Measurements from ENCODE around the gene CACNA2D2. TPM values are rescaled to one million over a fixed set of nuclear protein-coding genes. Genes with fewer than 3 reads are reported as not detected.

CACNA2D2 gene
- total RNA-seq, 1 experiment from 2014 or later: 22.0 TPM

DNA sequence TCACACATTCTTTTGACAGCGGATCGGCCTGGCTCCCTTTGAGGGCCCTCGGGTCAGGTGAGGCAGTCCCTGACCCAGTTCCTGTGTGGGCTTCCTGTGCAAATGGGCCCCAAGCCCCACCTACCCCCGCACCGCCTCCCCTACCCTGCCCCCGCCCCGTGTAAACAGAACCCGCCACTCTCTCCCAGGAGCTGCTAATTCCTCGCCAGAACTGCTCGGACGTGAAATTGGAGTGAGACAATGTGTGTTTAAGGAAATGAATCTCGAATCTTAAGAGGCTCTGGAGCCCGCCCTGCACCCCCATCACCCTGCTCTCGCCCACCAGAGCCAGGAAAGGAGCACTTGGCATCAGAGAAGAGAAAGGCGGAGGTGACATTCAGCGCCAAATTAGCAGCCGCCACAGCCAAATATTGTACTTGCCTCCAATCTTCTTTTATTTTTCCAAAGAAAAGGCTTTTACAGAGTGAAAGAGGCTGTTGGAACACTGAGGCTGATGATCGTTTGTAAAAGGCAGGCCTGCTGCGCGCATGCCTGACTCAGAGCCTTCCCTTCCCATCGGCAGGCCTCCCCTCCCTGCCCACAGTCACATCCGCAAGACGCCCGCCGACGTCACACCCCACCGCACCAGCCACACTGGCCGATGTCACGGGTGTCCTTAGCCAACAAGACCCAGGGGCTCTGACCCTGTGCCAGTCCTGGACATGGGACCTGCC lies 53.1 kb downstream of the CACNA2D2 start (continued):
- TF ChIP-seq, protein P1, sequence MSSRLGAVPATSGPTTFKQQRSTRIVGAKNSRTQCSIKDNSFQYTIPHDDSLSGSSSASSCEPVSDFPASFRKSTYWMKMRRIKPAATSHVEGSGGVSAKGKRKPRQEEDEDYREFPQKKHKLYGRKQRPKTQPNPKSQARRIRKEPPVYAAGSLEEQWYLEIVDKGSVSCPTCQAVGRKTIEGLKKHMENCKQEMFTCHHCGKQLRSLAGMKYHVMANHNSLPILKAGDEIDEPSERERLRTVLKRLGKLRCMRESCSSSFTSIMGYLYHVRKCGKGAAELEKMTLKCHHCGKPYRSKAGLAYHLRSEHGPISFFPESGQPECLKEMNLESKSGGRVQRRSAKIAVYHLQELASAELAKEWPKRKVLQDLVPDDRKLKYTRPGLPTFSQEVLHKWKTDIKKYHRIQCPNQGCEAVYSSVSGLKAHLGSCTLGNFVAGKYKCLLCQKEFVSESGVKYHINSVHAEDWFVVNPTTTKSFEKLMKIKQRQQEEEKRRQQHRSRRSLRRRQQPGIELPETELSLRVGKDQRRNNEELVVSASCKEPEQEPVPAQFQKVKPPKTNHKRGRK (CRISPR knock-in tag; IDR thresholded peaks at IDR 0.05; ENCODE audit: borderline replicate concordance): no peak
- TF ChIP-seq OVOL2 (CRISPR knock-in tag; IDR thresholded peaks at IDR 0.05; ENCODE audit: borderline replicate concordance) (no peak), TEAD4 (CRISPR knock-in tag; IDR thresholded peaks at IDR 0.05) (no peak), ZNF423 (CRISPR knock-in tag; IDR thresholded peaks at IDR 0.05) (no peak), SP1 (CRISPR knock-in tag; conservative IDR thresholded peaks at IDR 0.05) (no peak), GABPB1 (CRISPR knock-in tag; IDR thresholded peaks at IDR 0.05) (no peak)

DNA sequence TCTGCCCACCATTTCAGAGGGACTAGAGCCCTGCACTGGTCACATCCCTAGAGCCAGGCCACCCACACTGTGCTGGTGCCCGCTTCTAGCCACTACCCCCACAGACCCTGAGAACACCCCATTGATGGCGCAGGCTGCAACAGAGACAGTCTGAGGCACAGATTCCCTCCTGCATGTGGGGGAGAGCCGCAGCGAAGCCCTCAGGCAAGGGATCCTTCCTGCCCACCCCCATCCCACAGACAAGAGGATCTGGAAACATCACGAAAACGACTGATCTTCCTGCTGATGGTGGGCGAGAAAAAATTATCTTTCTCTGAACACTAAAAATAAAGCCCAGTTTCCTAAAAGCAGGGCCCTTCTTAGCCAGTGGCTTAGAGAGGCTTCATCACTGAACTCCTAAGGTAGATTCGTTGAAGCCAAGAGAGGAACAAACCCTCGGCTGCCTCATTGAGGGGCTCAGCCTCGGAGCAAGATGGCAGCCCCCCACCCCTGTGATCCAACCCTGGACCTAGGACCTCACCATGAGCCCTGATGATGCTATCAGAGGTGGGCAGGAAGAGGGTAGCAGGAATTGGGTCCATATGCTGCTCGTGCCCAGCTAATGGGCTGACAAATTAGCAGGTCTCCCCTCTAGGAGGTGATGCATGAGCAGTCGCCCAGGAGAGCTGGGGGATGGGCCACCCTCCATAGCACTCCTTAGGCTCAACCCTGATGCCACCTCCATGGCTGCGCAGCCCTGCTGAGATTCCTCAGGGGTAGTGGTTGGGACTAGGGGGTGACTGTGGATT lies 54.5 kb downstream of the CACNA2D2 start:
- ChIA-PET CTCF (interaction anchor here (0.9 kb wide), 1 partner anchor 34 kb away, joined by 3 read pairs; no protein-coding TSS in a partner anchor), POLR2A (no interaction called here)
- Mint-ChIP-seq H3K27ac (no peak overlapping the region), H3K27me3 (ENCODE audit: low read depth) (peaks cover 2% of the 10 kb centered on the region; the same call in 1 of the 2 replicates), H3K9me3 (no peaks in the 10 kb centered on the region), H3K4me3 (no peak overlapping the region), H3K36me3 (no peaks in the 10 kb centered on the region), H3K4me1 (peaks cover 21% of the 10 kb centered on the region)
- DNase-seq (ENCODE audit: low spot score): no peak
- ATAC-seq: no peak
- no peak for TF ChIP-seq ZNF219 (CRISPR knock-in tag; IDR thresholded peaks at IDR 0.05; ENCODE audit: borderline replicate concordance)
- TF ChIP-seq FOXJ3 (CRISPR knock-in tag; IDR thresholded peaks at IDR 0.05; ENCODE audit: borderline replicate concordance): no peak
- TF ChIP-seq NR3C1 (CRISPR knock-in tag; conservative IDR thresholded peaks at IDR 0.05; ENCODE audit: low read depth): no peak
- TF ChIP-seq, protein P2, sequence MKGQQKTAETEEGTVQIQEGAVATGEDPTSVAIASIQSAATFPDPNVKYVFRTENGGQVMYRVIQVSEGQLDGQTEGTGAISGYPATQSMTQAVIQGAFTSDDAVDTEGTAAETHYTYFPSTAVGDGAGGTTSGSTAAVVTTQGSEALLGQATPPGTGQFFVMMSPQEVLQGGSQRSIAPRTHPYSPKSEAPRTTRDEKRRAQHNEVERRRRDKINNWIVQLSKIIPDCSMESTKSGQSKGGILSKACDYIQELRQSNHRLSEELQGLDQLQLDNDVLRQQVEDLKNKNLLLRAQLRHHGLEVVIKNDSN (CRISPR knock-in tag; IDR thresholded peaks at IDR 0.05): no peak
- TF ChIP-seq, protein P3, sequence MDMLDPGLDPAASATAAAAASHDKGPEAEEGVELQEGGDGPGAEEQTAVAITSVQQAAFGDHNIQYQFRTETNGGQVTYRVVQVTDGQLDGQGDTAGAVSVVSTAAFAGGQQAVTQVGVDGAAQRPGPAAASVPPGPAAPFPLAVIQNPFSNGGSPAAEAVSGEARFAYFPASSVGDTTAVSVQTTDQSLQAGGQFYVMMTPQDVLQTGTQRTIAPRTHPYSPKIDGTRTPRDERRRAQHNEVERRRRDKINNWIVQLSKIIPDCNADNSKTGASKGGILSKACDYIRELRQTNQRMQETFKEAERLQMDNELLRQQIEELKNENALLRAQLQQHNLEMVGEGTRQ (CRISPR knock-in tag; IDR thresholded peaks at IDR 0.05): no peak
- TF ChIP-seq MYBL2 (CRISPR knock-in tag; IDR thresholded peaks at IDR 0.05): no peak
- TF ChIP-seq, protein P4, sequence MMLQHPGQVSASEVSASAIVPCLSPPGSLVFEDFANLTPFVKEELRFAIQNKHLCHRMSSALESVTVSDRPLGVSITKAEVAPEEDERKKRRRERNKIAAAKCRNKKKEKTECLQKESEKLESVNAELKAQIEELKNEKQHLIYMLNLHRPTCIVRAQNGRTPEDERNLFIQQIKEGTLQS (CRISPR knock-in tag; conservative IDR thresholded peaks at IDR 0.05): no peak
- no peak for TF ChIP-seq TCF7 (CRISPR knock-in tag; IDR thresholded peaks at IDR 0.05; ENCODE audit: low read depth)
- TF ChIP-seq, protein P5, sequence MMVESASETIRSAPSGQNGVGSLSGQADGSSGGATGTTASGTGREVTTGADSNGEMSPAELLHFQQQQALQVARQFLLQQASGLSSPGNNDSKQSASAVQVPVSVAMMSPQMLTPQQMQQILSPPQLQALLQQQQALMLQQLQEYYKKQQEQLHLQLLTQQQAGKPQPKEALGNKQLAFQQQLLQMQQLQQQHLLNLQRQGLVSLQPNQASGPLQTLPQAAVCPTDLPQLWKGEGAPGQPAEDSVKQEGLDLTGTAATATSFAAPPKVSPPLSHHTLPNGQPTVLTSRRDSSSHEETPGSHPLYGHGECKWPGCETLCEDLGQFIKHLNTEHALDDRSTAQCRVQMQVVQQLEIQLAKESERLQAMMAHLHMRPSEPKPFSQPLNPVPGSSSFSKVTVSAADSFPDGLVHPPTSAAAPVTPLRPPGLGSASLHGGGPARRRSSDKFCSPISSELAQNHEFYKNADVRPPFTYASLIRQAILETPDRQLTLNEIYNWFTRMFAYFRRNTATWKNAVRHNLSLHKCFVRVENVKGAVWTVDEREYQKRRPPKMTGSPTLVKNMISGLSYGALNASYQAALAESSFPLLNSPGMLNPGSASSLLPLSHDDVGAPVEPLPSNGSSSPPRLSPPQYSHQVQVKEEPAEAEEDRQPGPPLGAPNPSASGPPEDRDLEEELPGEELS (CRISPR knock-in tag; IDR thresholded peaks at IDR 0.05): no peak
- no peak for TF ChIP-seq FOXP1 (CRISPR knock-in tag; IDR thresholded peaks at IDR 0.05; ENCODE audit: borderline replicate concordance)
- TF ChIP-seq, protein P6, sequence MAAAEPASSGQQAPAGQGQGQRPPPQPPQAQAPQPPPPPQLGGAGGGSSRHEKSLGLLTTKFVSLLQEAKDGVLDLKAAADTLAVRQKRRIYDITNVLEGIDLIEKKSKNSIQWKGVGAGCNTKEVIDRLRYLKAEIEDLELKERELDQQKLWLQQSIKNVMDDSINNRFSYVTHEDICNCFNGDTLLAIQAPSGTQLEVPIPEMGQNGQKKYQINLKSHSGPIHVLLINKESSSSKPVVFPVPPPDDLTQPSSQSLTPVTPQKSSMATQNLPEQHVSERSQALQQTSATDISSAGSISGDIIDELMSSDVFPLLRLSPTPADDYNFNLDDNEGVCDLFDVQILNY (CRISPR knock-in tag; IDR thresholded peaks at IDR 0.05): no peak
- no peak for TF ChIP-seq IRF2 (CRISPR knock-in tag; IDR thresholded peaks at IDR 0.05; ENCODE audit: borderline replicate concordance, low read depth)
